HEK293T (cell line): ENCODE measurements around the gene CST7.

Source experiments
- ARNT ChIP-seq: fragments of 450-650 bp; IDR thresholded peaks from 2 replicates; pipeline ENCODE4 v1.6.1; 2017; ENCODE audit warnings: mild to moderate bottlenecking
- FOXK2 ChIP-seq: fragments of 450-650 bp; IDR thresholded peaks from 2 replicates; pipeline ENCODE4 v1.6.1; 2016; ENCODE audit warnings: mild to moderate bottlenecking
- FOXM1 ChIP-seq: fragments of 450-650 bp; IDR thresholded peaks from 2 replicates; pipeline ENCODE4 v1.6.1; 2017; ENCODE audit warnings: mild to moderate bottlenecking, borderline replicate concordance
- L3MBTL2 ChIP-seq: fragments of 450-650 bp; conservative IDR thresholded peaks from 2 replicates; pipeline ENCODE4 v1.6.1; 2016; ENCODE audit warnings: mild to moderate bottlenecking
- SP1 ChIP-seq: fragments of 450-650 bp; IDR thresholded peaks from 2 replicates; pipeline ENCODE4 v1.6.1; 2017
- TARDBP ChIP-seq: fragments of 450-650 bp; IDR thresholded peaks from 2 replicates; pipeline ENCODE4 v1.6.1; 2016
- TF ChIP-seq, protein P1 (sequence below): fragments of 450-650 bp; IDR thresholded peaks from 2 replicates; pipeline ENCODE4 v1.6.1; 2016

DNA sequence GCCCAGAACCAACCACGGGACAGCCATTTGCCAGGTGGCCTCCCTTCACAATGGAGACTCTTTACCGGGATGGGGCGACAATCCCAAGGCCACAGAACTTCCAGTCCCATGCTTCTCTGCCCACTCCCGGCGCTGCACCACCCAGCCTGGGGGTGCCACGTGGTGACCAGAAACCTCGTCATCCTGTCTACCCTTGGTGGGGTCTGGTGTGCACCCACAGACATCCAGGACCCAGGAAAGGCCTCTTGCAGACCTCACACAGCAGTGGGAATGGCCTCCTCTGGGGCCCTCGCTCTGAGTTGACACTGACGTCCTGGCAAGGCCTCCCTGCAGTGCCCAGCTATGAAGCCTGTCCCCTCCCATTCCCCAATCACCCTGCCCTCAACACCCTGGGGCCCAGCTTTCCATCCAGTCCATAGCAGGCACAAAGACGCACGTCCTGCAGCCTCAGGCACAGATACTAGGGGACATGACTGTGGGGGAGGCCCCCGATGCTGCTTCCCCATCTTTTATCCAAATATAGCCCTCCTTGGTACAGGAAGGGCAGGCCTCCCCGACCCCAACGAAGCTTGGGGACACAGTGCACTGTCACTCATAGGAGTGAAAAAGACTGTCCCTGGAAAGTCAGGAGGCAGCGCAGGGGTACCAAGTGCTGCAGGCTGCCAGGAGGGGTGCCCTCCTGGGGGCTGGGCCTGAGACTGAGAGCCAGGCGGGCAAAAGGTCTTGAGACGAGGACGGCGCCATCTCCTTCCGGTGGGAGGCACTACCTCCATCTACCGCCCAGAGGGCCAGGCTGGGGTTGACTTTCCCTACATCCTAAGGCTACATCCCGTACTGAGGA lies 7.2 kb downstream of the CST7 start:
- no peak for TF ChIP-seq TARDBP
- TF ChIP-seq FOXM1 = no peak
- no peak for TF ChIP-seq ARNT
- TF ChIP-seq L3MBTL2 = no peak
- TF ChIP-seq, protein P1, sequence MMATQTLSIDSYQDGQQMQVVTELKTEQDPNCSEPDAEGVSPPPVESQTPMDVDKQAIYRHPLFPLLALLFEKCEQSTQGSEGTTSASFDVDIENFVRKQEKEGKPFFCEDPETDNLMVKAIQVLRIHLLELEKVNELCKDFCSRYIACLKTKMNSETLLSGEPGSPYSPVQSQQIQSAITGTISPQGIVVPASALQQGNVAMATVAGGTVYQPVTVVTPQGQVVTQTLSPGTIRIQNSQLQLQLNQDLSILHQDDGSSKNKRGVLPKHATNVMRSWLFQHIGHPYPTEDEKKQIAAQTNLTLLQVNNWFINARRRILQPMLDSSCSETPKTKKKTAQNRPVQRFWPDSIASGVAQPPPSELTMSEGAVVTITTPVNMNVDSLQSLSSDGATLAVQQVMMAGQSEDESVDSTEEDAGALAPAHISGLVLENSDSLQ = no peak
- no peak for TF ChIP-seq SP1
- TF ChIP-seq FOXK2 = no peak
